ENCODE results near the gene CAT.

CAT gene

GRCh38 chr11:34458525-34458924 is 19.8 kb downstream of the CAT start:
- H3K27ac ChIP-seq: no peak overlapping the region
- TF ChIP-seq ZFX (IDR thresholded peaks at IDR 0.05; ENCODE audit: borderline replicate concordance): no peak
- TF ChIP-seq, protein P1, sequence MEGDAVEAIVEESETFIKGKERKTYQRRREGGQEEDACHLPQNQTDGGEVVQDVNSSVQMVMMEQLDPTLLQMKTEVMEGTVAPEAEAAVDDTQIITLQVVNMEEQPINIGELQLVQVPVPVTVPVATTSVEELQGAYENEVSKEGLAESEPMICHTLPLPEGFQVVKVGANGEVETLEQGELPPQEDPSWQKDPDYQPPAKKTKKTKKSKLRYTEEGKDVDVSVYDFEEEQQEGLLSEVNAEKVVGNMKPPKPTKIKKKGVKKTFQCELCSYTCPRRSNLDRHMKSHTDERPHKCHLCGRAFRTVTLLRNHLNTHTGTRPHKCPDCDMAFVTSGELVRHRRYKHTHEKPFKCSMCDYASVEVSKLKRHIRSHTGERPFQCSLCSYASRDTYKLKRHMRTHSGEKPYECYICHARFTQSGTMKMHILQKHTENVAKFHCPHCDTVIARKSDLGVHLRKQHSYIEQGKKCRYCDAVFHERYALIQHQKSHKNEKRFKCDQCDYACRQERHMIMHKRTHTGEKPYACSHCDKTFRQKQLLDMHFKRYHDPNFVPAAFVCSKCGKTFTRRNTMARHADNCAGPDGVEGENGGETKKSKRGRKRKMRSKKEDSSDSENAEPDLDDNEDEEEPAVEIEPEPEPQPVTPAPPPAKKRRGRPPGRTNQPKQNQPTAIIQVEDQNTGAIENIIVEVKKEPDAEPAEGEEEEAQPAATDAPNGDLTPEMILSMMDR (IDR thresholded peaks at IDR 0.05): no peak

DNA sequence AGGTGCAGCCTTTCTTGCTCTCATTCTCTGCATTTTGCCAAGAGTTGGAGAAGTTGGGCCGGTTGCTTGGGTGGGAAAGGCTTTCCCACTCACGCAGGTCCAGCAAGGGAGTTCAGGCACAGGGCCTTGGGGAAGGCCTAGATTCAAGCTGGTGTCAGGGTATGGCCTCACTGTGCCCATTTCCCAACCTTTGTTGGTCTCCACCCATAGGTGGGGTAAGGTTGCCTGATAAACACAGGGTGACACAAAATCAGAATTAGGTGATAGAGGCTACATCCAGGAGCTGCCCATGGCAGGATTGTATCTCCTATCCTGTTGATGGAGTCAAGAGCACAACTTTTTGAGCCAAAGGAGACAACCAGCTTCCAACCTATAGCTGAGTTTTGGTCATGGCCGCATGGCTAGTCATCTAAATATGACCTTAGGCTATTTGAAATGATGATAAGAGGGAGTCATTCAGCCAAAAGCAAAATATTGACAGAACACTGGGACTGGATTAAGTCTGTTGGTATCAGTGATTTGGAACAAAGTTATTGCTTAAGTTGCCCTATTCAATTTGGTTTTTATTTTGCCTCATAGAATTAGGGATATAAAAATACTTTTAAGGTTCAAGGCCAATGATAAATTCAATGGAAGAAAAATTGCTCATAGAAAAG is 20.9 kb downstream of the CAT start:
- TF ChIP-seq, protein P1 (IDR thresholded peaks at IDR 0.05): no peak
- TF ChIP-seq ZFX (IDR thresholded peaks at IDR 0.05; ENCODE audit: borderline replicate concordance): no peak

DNA sequence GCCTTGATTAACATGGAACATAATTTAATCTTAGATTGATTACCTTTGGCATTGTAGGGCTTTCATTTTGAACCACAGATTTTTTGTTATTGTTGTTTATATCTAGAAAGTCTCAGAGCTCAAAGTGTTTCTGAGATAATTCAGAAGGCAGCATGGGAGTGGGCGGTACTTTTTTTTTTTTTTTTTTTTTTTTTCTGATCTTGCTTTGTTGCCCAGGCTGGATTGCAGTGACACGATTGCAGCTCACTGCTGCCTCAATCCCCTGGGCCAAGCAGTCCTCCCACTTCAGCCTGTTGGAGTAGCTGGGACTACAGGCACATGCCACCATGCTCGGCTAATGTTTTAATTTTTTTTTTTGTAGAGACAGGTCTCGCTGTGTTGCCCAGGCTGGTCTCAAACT is 21.5 kb downstream of the CAT start:
- 0 out of 2 replicates have a peak overlapping the region, but pooled peaks have one; percentile 30 for H3K27ac ChIP-seq
- TF ChIP-seq, protein P1 (IDR thresholded peaks at IDR 0.05): no peak
- no peak for TF ChIP-seq ZFX (IDR thresholded peaks at IDR 0.05; ENCODE audit: borderline replicate concordance)

More for the DNA sequence above, 20.9 kb downstream of the CAT start:
- H3K27ac ChIP-seq: peak overlapping the region; percentile 30

- no peak for TF ChIP-seq ZFX (IDR thresholded peaks at IDR 0.05; ENCODE audit: borderline replicate concordance)
- TF ChIP-seq, protein P1 (IDR thresholded peaks at IDR 0.05): no peak
- H3K27ac ChIP-seq: no peak overlapping the region
Observed at GRCh38 chr11:34461215-34461614, 22.5 kb downstream of the CAT start.

DNA sequence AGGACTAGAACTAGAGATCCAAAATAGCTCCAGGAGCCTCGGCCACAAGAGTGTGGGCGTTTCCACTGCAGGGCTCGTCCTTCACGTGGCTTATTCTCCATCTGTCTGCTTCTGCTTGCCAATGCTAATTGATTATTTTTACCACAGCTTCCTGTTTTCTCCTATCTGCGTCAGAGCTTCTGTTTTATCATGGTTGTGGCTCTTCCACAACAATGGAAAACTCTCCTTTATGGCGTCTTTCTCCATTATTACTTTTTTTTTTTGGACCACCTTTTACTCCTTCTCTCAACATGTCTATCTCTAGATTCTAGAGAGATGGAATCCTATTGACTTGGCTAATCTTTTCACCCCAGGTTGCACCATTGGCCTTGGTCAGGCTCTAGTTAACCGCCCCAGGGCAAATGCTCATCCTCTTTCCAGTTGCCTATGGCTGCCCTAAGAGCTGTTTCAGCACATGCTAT is 25.9 kb downstream of the CAT start:
- TF ChIP-seq, protein P1 (IDR thresholded peaks at IDR 0.05): no peak
- H3K27ac ChIP-seq: no peak overlapping the region

- H3K27ac ChIP-seq: no peak overlapping the region
- TF ChIP-seq, protein P1 (IDR thresholded peaks at IDR 0.05): no peak
- TF ChIP-seq ZFX (IDR thresholded peaks at IDR 0.05; ENCODE audit: borderline replicate concordance): no peak
Observed at GRCh38 chr11:34466802-34467488, 28.2 kb downstream of the CAT start.

DNA sequence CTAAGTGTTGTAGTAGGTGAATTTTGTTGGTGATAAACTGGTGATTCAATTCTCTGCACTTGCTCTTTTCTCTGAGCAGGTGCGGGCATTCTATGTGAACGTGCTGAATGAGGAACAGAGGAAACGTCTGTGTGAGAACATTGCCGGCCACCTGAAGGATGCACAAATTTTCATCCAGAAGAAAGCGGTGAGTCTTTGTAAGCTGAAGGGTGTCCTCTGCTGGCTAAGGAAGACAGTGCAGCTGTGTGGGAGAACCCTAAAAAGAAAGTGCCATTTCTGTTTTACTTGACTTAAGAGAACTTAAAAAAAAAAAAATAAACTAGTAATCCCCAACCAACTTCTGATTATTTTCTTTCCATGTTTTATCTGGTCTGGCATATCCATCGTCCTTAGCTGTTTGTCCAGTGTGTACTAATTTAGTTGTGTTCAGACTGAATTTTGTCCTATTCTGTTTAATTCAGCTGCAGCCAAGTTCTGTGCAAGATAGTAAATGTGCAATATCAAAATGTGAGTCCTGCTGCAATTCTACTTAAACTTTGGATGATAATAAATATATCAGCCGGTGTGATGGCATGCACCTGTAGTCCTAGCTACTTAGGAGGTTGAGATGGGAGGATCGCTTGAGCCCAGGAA is 29.6 kb downstream of the CAT start:
- TF ChIP-seq, protein P1 (IDR thresholded peaks at IDR 0.05): peak; percentile 82
- no peak for TF ChIP-seq ZFX (IDR thresholded peaks at IDR 0.05; ENCODE audit: borderline replicate concordance)

More for the DNA sequence above, 29.6 kb downstream of the CAT start:
- H3K27ac ChIP-seq: no peak overlapping the region

All from 22Rv1 (cell line).